Activated naive CD4-positive, alpha-beta T cell treated with anti-CD3 and anti-CD28 coated beads, Interleukin-2, amount 50 U/mL, for 72 hours (primary cell): ENCODE data around the gene LYSMD3. TPM values are rescaled to one million over a fixed set of nuclear protein-coding genes. Genes with fewer than 3 reads are reported as not detected.

Source experiments
- ATAC-seq, 2 donors: fragments of 150-1000 bp; cut with Tn5 transposase; 2 replicates each; pipeline ENCODE4 v1.10.0; 2021; ENCODE audit warnings: mild to moderate bottlenecking in 2 of 2, moderate library complexity in 2 of 2
- DNase-seq, 2 donors: peaks; one replicate each; pipeline ENCODE4 v3.0.0; 2021 to 2022; ENCODE audit warnings: low spot score in 2 of 2
- H3K27ac Mint-ChIP-seq, 2 donors: one replicate each; pipeline ENCODE4 v1.8.0; 2022; ENCODE audit warnings: mild to moderate bottlenecking in 2 of 2, mixed read lengths in 2 of 2
- H3K36me3 Mint-ChIP-seq, 2 donors: one replicate each; pipeline ENCODE4 v1.8.0; 2022; ENCODE audit warnings: mixed read lengths in 2 of 2
- H3K9me3 Mint-ChIP-seq, 2 donors: one replicate each; pipeline ENCODE4 v1.8.0; 2022; ENCODE audit warnings: mixed read lengths in 2 of 2
- total RNA-seq, 2 donors: library from RNA; stranded (reverse); gene quantifications; one replicate each; pipeline ENCODE4 v1.2.3, GENCODE V29; 2022

LYSMD3 gene
- total RNA-seq, 2 donors from 2014 or later = 13.8 to 18.1 TPM

GRCh38 chr5:90518661-90519060 is 10.7 kb downstream of the LYSMD3 start:
- H3K9me3 Mint-ChIP-seq = no peaks in the 10 kb centered on the region
- DNase-seq (no peak), ATAC-seq (no peak)
- peaks cover 13 to 39% of the 10 kb centered on the region in 2 donors for H3K36me3 Mint-ChIP-seq
- no peak overlapping the region for H3K27ac Mint-ChIP-seq

- H3K36me3 Mint-ChIP-seq = peaks cover 13 to 15% of the 10 kb centered on the region in 2 donors
- ATAC-seq (no peak), DNase-seq (no peak)
- H3K27ac Mint-ChIP-seq = no peak overlapping the region
- H3K9me3 Mint-ChIP-seq = no peaks in the 10 kb centered on the region
Observed at GRCh38 chr5:90514520-90514919, 14.9 kb downstream of the LYSMD3 start.

GRCh38 chr5:90510438-90510837 is 18.9 kb downstream of the LYSMD3 start:
- Mint-ChIP-seq H3K36me3 (peaks cover 0 to 17% of the 10 kb centered on the region in 2 donors), H3K9me3 (no peaks in the 10 kb centered on the region), H3K27ac (no peak overlapping the region)
- DNase-seq (no peak), ATAC-seq (no peak)

- no peaks in the 10 kb centered on the region for H3K9me3 Mint-ChIP-seq
- ATAC-seq (no peak), DNase-seq (no peak)
- peaks cover 0 to 13% of the 10 kb centered on the region in 2 donors for H3K36me3 Mint-ChIP-seq
- H3K27ac Mint-ChIP-seq = no peak overlapping the region
Observed at GRCh38 chr5:90506221-90506620, 23.2 kb downstream of the LYSMD3 start.

GRCh38 chr5:90504743-90505142 is 24.6 kb downstream of the LYSMD3 start:
- ATAC-seq = no peak
- no peak for DNase-seq
- Mint-ChIP-seq H3K9me3 (no peaks in the 10 kb centered on the region), H3K36me3 (peaks cover 0 to 13% of the 10 kb centered on the region in 2 donors), H3K27ac (no peak overlapping the region)

DNA sequence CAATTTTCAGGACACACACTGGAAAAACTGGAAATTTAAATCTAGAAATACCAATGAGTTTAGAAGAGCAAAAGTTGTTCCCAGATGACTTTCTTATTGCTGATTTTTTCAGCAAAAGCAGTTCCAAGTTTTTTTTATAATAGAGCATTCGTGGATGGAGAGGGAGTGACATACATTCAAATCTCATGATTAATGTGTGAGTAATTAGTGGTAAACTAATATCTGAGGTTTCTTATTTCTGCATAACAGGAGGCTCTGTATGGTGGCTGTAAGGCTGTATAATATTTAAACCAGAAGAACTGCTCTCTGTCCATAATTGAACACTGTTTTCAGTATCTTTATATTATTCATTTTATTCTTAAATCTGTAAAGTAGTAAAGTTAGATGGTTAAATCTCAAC is 25.8 kb downstream of the LYSMD3 start:
- peaks cover 0 to 7% of the 10 kb centered on the region in 2 donors for H3K36me3 Mint-ChIP-seq
- no peak overlapping the region for H3K27ac Mint-ChIP-seq
- DNase-seq (no peak), ATAC-seq (no peak)
- no peaks in the 10 kb centered on the region for H3K9me3 Mint-ChIP-seq

DNA sequence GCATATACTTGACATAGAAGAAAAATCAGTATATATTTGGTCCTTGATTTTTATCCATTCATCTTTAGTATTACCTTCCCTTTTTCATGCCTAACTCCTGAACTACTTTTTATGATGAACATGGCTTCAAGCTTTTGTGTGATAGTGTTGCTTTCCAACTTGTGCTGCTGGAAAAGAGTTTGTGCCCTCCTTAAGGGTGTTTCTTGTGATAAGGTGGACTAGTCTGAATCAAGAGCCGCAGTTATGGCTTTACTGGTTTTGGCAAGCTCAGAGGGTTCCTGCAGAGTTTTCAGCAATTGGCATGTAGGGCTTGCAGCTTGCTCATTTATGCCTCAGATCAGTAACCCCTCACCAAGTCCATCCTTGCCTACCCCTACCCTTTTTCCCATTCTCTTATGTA is 34.2 kb downstream of the LYSMD3 start:
- Mint-ChIP-seq H3K9me3 (peaks cover 0 to 3% of the 10 kb centered on the region in 2 donors), H3K27ac (no peak overlapping the region), H3K36me3 (peaks cover 6 to 14% of the 10 kb centered on the region in 2 donors)
- DNase-seq (no peak), ATAC-seq (no peak)

DNA sequence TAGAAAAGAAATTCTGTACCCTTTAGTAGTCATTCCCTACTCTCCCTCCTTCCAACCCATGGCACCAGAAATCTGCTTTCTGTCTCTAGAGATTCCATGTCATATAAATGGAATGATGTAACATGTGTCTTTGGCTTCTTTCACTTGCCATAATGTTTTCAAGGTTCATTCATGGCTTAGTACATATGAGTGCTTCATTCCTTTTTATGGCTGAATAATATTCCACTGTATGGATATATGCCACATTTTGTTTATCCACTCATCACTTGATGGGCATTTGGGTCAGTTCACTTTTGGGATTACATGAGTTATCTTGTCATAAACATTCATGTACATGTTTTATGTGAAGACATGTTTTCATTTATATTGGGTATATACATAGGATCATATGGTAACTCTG is 35.3 kb downstream of the LYSMD3 start:
- ATAC-seq = no peak
- Mint-ChIP-seq H3K36me3 (peaks cover 6 to 14% of the 10 kb centered on the region in 2 donors), H3K27ac (no peak overlapping the region), H3K9me3 (peaks cover 0 to 3% of the 10 kb centered on the region in 2 donors)
- no peak for DNase-seq

DNA sequence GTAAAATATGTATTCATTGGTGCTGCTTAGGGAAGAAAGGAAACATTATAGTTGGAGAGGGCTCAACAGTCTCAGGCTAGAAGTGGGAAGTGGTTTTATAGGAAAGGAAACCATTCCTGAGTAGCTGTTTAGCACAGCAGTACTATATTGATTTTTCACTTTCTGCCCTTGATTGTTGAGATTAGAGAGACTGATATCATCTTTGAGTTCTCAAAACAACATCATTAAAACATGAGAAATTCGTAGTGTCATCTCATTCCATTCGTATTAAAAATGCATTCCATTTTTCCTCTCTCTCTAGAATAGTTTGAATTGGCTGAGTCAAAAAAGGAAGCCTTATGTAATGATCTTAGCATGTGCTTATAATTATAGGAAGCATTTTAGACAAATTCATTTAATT is 40.6 kb downstream of the LYSMD3 start:
- H3K36me3 Mint-ChIP-seq = peaks cover 7 to 15% of the 10 kb centered on the region in 2 donors
- DNase-seq = no peak
- H3K9me3 Mint-ChIP-seq = no peaks in the 10 kb centered on the region
- no peak for ATAC-seq
- H3K27ac Mint-ChIP-seq = no peak overlapping the region

GRCh38 chr5:90484540-90484939 is 44.8 kb downstream of the LYSMD3 start:
- no peak for ATAC-seq
- no peak for DNase-seq
- H3K9me3 Mint-ChIP-seq = no peaks in the 10 kb centered on the region
- no peak overlapping the region for H3K27ac Mint-ChIP-seq
- H3K36me3 Mint-ChIP-seq = peaks cover 7 to 15% of the 10 kb centered on the region in 2 donors

GRCh38 chr5:90483206-90483605 is 46.2 kb downstream of the LYSMD3 start:
- ATAC-seq (no peak), DNase-seq (no peak)
- Mint-ChIP-seq H3K9me3 (no peaks in the 10 kb centered on the region), H3K27ac (no peak overlapping the region), H3K36me3 (peaks cover 7 to 15% of the 10 kb centered on the region in 2 donors)

DNA sequence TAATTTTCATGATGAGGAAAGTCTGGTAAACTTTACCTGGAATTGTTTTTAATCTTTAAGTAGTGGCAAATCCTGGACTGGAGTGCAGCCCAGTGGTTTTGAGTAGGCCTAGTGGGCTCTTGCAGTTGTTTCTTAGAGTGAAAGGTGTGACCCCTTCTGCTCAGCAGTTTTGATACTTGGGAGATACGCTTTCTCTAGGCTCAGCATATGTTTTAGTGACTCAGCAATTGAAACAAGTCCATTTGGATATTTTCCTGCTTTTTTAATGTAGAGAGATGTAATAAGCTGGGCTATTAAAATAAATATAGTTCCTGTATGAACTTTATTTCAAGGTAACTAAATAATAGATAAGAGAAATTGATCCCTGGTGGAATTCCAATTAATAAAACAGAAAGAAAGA is 48.7 kb downstream of the LYSMD3 start:
- peaks cover 0 to 7% of the 10 kb centered on the region in 2 donors for H3K36me3 Mint-ChIP-seq
- H3K9me3 Mint-ChIP-seq = no peaks in the 10 kb centered on the region
- DNase-seq (no peak), ATAC-seq (no peak)
- H3K27ac Mint-ChIP-seq = no peak overlapping the region

GRCh38 chr5:90479611-90480385 is 49.6 kb downstream of the LYSMD3 start:
- Mint-ChIP-seq H3K27ac (no peak overlapping the region), H3K9me3 (no peaks in the 10 kb centered on the region), H3K36me3 (peaks cover 0 to 7% of the 10 kb centered on the region in 2 donors)
- no peak for DNase-seq
- no peak for ATAC-seq

- H3K9me3 Mint-ChIP-seq = no peaks in the 10 kb centered on the region
- ATAC-seq (no peak), DNase-seq (no peak)
- H3K36me3 Mint-ChIP-seq = peaks cover 16 to 18% of the 10 kb centered on the region in 2 donors
- no peak overlapping the region for H3K27ac Mint-ChIP-seq
Observed at GRCh38 chr5:90477621-90478215, 51.7 kb downstream of the LYSMD3 start.

DNA sequence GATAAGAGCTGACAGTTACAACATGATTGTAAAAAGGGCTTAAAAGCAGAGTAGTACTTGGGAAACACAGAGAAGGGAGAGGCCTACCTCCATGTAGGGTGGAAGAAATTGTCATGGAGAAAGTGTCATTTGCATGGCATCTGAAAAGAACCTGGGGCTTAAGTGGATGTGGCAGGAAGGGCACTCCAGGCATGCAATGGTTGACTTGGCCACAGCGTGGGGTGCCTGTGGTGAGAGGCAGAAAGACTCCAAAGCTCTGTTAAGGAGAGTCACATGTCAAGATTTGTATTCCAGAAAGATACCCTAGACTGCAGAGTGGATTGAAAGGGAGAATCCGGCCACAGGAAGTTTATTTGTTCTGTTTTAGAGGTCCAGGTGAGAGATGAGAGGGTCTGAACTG is 52.3 kb downstream of the LYSMD3 start:
- Mint-ChIP-seq H3K36me3 (peaks cover 16 to 18% of the 10 kb centered on the region in 2 donors), H3K27ac (no peak overlapping the region), H3K9me3 (no peaks in the 10 kb centered on the region)
- ATAC-seq (no peak), DNase-seq (no peak)

DNA sequence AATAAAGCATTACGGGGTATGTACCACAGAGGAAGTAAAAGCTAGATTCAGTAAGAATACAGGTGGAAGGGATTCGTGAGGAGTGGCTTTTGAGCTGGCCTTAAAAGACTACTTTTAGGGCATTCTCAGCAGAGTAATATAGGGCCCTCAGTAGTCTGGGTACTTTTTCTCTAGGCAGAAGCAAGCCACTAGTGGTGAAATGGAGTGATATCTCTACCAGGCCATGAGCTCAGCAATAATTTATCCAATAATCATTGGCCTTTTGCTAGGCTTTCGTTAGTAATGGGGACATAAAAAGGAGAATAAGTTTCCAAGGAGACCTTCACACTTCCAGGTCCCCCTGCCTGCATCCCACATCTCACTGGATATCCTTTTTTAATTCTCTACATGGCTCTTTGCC is 53.0 kb downstream of the LYSMD3 start:
- no peak for DNase-seq
- no peak overlapping the region for H3K27ac Mint-ChIP-seq
- no peaks in the 10 kb centered on the region for H3K9me3 Mint-ChIP-seq
- peaks cover 17 to 18% of the 10 kb centered on the region in 2 donors for H3K36me3 Mint-ChIP-seq
- no peak for ATAC-seq

GRCh38 chr5:90475436-90475980 is 53.9 kb downstream of the LYSMD3 start:
- no peak for ATAC-seq
- no peak overlapping the region for H3K27ac Mint-ChIP-seq
- H3K9me3 Mint-ChIP-seq = no peaks in the 10 kb centered on the region
- H3K36me3 Mint-ChIP-seq = peaks cover 25 to 26% of the 10 kb centered on the region in 2 donors
- DNase-seq = no peak
